HG02885 (cell line): ENCODE measurements around the gene ADAM20.

Experiments
- ATAC-seq: cut with Tn5 transposase; IDR thresholded peaks from one replicate; pipeline ENCODE4 v1.9.1; 2021; ENCODE audit warnings: mild to moderate bottlenecking; ENCODE audit not compliant: unreplicated experiment, poor library complexity

ADAM20 gene

DNA sequence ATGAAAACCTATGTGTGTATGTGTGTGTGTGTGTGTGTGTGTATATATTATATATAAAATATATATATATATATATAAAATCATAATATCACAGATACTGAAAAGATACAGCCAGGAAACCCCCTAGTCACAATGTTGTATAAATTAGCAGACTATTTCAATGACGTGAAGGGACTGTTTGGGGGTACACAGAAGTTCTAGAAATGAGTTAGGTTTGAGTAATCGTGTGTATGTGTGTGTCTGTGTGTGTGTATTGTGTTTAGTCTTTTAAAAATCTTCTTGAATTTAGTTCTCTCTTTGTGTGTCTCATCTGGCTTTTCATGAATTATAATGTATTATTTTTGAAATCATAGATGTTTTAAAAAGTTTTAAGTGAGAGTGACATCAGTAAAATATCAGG, 61.0 kb downstream of the ADAM20 start:
- no peak for ATAC-seq
